22Rv1 (cell line): ENCODE measurements around the gene ACTR3C.

Experiments
- H3K27ac ChIP-seq: fragments of 450-650 bp; 2 replicates; pipeline ENCODE4 v1.5.1; 2017
- ZFX ChIP-seq: fragments of 450-650 bp; IDR thresholded peaks from 2 replicates; pipeline ENCODE4 v1.6.1; 2017; ENCODE audit warnings: antibody characterized with exemption, borderline replicate concordance
- TF ChIP-seq, protein P1 (sequence below): fragments of 450-650 bp; IDR thresholded peaks from 2 replicates; pipeline ENCODE4 v1.5.1; 2017; ENCODE audit warnings: mild to moderate bottlenecking

The ACTR3C gene

GRCh38 chr7:150338166-150338829, 15.0 kb upstream of the ACTR3C start:
- H3K27ac ChIP-seq, result no peak overlapping the region
- TF ChIP-seq ZFX, result no peak
- TF ChIP-seq, protein P1, sequence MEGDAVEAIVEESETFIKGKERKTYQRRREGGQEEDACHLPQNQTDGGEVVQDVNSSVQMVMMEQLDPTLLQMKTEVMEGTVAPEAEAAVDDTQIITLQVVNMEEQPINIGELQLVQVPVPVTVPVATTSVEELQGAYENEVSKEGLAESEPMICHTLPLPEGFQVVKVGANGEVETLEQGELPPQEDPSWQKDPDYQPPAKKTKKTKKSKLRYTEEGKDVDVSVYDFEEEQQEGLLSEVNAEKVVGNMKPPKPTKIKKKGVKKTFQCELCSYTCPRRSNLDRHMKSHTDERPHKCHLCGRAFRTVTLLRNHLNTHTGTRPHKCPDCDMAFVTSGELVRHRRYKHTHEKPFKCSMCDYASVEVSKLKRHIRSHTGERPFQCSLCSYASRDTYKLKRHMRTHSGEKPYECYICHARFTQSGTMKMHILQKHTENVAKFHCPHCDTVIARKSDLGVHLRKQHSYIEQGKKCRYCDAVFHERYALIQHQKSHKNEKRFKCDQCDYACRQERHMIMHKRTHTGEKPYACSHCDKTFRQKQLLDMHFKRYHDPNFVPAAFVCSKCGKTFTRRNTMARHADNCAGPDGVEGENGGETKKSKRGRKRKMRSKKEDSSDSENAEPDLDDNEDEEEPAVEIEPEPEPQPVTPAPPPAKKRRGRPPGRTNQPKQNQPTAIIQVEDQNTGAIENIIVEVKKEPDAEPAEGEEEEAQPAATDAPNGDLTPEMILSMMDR, result no peak

GRCh38 chr7:150337659-150338081, 14.3 kb upstream of the ACTR3C start:
- TF ChIP-seq ZFX, result no peak
- TF ChIP-seq, protein P1, result no peak
- no peak overlapping the region for H3K27ac ChIP-seq

- H3K27ac ChIP-seq, result no peak overlapping the region
- TF ChIP-seq, protein P1, result no peak
Observed at GRCh38 chr7:150337179-150337578, 13.8 kb upstream of the ACTR3C start.

GRCh38 chr7:150336746-150337145, 13.4 kb upstream of the ACTR3C start:
- no peak overlapping the region for H3K27ac ChIP-seq
- TF ChIP-seq, protein P1, result no peak
- no peak for TF ChIP-seq ZFX

GRCh38 chr7:150335774-150336112, 12.4 kb upstream of the ACTR3C start:
- TF ChIP-seq ZFX, result no peak
- TF ChIP-seq, protein P1, result no peak
- H3K27ac ChIP-seq, result no peak overlapping the region

- TF ChIP-seq ZFX, result no peak
- TF ChIP-seq, protein P1, result no peak
- H3K27ac ChIP-seq, result no peak overlapping the region
Observed at GRCh38 chr7:150335108-150335773, 11.9 kb upstream of the ACTR3C start.

- no peak overlapping the region for H3K27ac ChIP-seq
- TF ChIP-seq, protein P1, result no peak
- TF ChIP-seq ZFX, result no peak
Observed at GRCh38 chr7:150334108-150334507, 10.8 kb upstream of the ACTR3C start.
